ENCODE results near the gene FOCAD. TPM values are rescaled to one million over a fixed set of nuclear protein-coding genes. Genes with fewer than 3 reads are reported as not detected.

Gene FOCAD
- total and polyA plus RNA-seq, 2 of the 8 experiments (the other 6 are each of a cell fraction or from before 2014, with no cell fraction given): 22.0 to 38.4 TPM

- Histone ChIP-seq H3K4ac (replicated peaks; ENCODE audit: insufficient read length, low read depth, low read length) (no peak overlapping the region), H3K14ac (ENCODE audit: insufficient read length) (no peak overlapping the region)
- TF ChIP-seq CBX8 (IDR thresholded peaks at IDR 0.05; ENCODE audit: borderline replicate concordance, low read depth, low read length) (no peak), EP300 (IDR thresholded peaks at IDR 0.05; ENCODE audit: borderline replicate concordance in 1 of 2, low read depth in 2 of 2, low read length in 2 of 2) (no peak), SRF (IDR thresholded peaks at IDR 0.05; ENCODE audit: low read depth, low read length) (no peak), BRCA1 (IDR thresholded peaks at IDR 0.05; ENCODE audit: low read depth, low read length) (no peak), RFX5 (IDR thresholded peaks at IDR 0.05; ENCODE audit: borderline replicate concordance, low read depth, low read length) (no peak)
Measured at GRCh38 chr9:20990867-20991266, 306.8 kb downstream of the FOCAD start.

More at GRCh38 chr9:20990867-20991266, 306.8 kb downstream of the FOCAD start:
- no peak overlapping the region for H3K9ac ChIP-seq (replicated peaks in 1 of 4; ENCODE audit: extremely low read depth in 1 of 4, low read depth in 3 of 4, low read length in 3 of 4)
- no peaks in the 10 kb centered on the region for H3K9me3 ChIP-seq (ENCODE audit: insufficient read depth in 2 of 2, low read depth in 1 of 2, low read length in 1 of 2)
- DNase-seq (ENCODE audit: low read depth in 1 of 2, low spot score in 2 of 2): no peak
- H2BK120ac ChIP-seq (replicated peaks; ENCODE audit: low read depth, low read length): no peak overlapping the region
- ChIA-PET POLR2A (ENCODE audit: partially characterized antibody) (no interaction called here), CTCF (ENCODE audit: partially characterized antibody) (interaction anchor here (1.4 kb wide), 1 partner anchor 22 kb away, joined by 5 read pairs; no protein-coding TSS in a partner anchor)
- H2BK12ac ChIP-seq (ENCODE audit: low read depth, low read length): no peak overlapping the region
- H2BK5ac ChIP-seq (ENCODE audit: low read depth, low read length): no peak overlapping the region
- H3K27ac ChIP-seq (ENCODE audit: low read depth, low read length): no peak overlapping the region
- no peak for FAIRE-seq
- no peaks in the 10 kb centered on the region for H4K20me1 ChIP-seq (replicated peaks in 1 of 2; ENCODE audit: control insufficient read depth in 1 of 2, insufficient read depth in 2 of 2, low read length in 2 of 2)
- no peak overlapping the region for H3K18ac ChIP-seq (ENCODE audit: extremely low read depth, low read length)
- no peak overlapping the region for H2BK15ac ChIP-seq (ENCODE audit: low read length)
- H2BK20ac ChIP-seq (ENCODE audit: low read length): no peak overlapping the region
- no peak overlapping the region for H4K8ac ChIP-seq (ENCODE audit: extremely low read depth, insufficient read depth, low read length)
- no peak overlapping the region for H4K5ac ChIP-seq (ENCODE audit: insufficient read length, low read depth, low read length)
- H3K27me3 ChIP-seq (replicated peaks in 1 of 4; ENCODE audit: control insufficient read depth in 3 of 4, extremely low read depth in 1 of 4, insufficient read depth in 3 of 4, low read length in 3 of 4): no peaks in the 10 kb centered on the region
- no peaks in the 10 kb centered on the region for H3K79me1 ChIP-seq (ENCODE audit: low read depth, low read length)
- H2AFZ ChIP-seq (ENCODE audit: low read length): no peak overlapping the region
- no peak overlapping the region for H3K56ac ChIP-seq (replicated peaks; ENCODE audit: insufficient read length, low read depth, low read length)
- no peak overlapping the region for H4K91ac ChIP-seq (replicated peaks; ENCODE audit: insufficient read length, low read length)
- peaks cover 0 to 2% (median 0%) of the 10 kb centered on the region in 4 experiments; a peak in 1 of 7 replicates for H3K4me1 ChIP-seq (replicated peaks in 1 of 4; ENCODE audit: control insufficient read depth in 3 of 4, insufficient read depth in 4 of 4, low read length in 3 of 4)
- 100% methylated on average over 2 of the region's 2 CpGs; no CpG with 5 or more reads in 1 of the 2 experiments for WGBS, 2 experiments (ENCODE audit: extremely low coverage in 1 of 2, insufficient coverage in 1 of 2, insufficient read length in 1 of 2, insufficient replicate concordance in 2 of 2, low coverage in 1 of 2, low lambda C conversion rate in 2 of 2, missing lambda C conversion rate in 1 of 2)
- H2AK5ac ChIP-seq (ENCODE audit: low read depth, low read length): no peak overlapping the region
- H3K79me2 ChIP-seq (ENCODE audit: control insufficient read depth in 1 of 2, insufficient read depth in 2 of 2, low read length in 2 of 2): no peaks in the 10 kb centered on the region
- H3K36me3 ChIP-seq (ENCODE audit: control insufficient read depth in 2 of 4, insufficient read depth in 4 of 4, low read length in 3 of 4): peaks cover 4 to 37% (median 16%) of the 10 kb centered on the region in 4 experiments; a peak in 6 of 8 replicates
- H3K4me2 ChIP-seq (ENCODE audit: insufficient read depth in 1 of 2, low read depth in 2 of 2, low read length in 2 of 2): no peak overlapping the region
- H3K23me2 ChIP-seq (ENCODE audit: low read depth, low read length): no peaks in the 10 kb centered on the region
- no peak overlapping the region for H3K23ac ChIP-seq (ENCODE audit: insufficient read length)
- H3K4me3 ChIP-seq (ENCODE audit: extremely low read depth in 1 of 4, insufficient read depth in 2 of 4, low read depth in 3 of 4, low read length in 4 of 4): no peak overlapping the region

All from H1 (cell line).